Fibroblast of skin of scalp (primary cell): Measurements from ENCODE around the gene ATP4A.
A peak's percentile ranks its signal among the peaks of the same experiment; 100 is the strongest.

Source experiments
- DNase-seq: peaks from one replicate; pipeline ENCODE4 v3.0.0-alpha.2; 2013

Gene ATP4A

GRCh38 chr19:35565016-35565856 is 1.8 kb upstream of the ATP4A start:
- no peak for DNase-seq

GRCh38 chr19:35562776-35563175 is 682 bp downstream of the ATP4A start:
- no peak for DNase-seq

- DNase-seq: no peak
Observed at GRCh38 chr19:35562336-35562735, 1.1 kb downstream of the ATP4A start.

GRCh38 chr19:35561436-35561835 is 2.0 kb downstream of the ATP4A start:
- no peak for DNase-seq

- no peak for DNase-seq
Observed at GRCh38 chr19:35560677-35561076, 2.8 kb downstream of the ATP4A start.

GRCh38 chr19:35560271-35560670 is 3.2 kb downstream of the ATP4A start:
- no peak for DNase-seq

GRCh38 chr19:35559781-35560180 is 3.7 kb downstream of the ATP4A start:
- DNase-seq: no peak

- DNase-seq: no peak
Observed at GRCh38 chr19:35559281-35559659, 4.2 kb downstream of the ATP4A start.

- DNase-seq: no peak
Observed at GRCh38 chr19:35558400-35559280, 4.8 kb downstream of the ATP4A start.

- DNase-seq: peak; percentile 58
Observed at GRCh38 chr19:35557539-35558399, 5.7 kb downstream of the ATP4A start.

GRCh38 chr19:35556846-35557538 is 6.5 kb downstream of the ATP4A start:
- no peak for DNase-seq

- DNase-seq: no peak
Observed at GRCh38 chr19:35556025-35556590, 7.3 kb downstream of the ATP4A start.

- peak; percentile 32 for DNase-seq
Observed at GRCh38 chr19:35555301-35556005, 8.0 kb downstream of the ATP4A start.

GRCh38 chr19:35554076-35554475 is 9.4 kb downstream of the ATP4A start:
- no peak for DNase-seq

- DNase-seq: no peak
Observed at GRCh38 chr19:35553385-35554000, 10.0 kb downstream of the ATP4A start.

GRCh38 chr19:35552534-35553384 is 10.7 kb downstream of the ATP4A start:
- DNase-seq: no peak

GRCh38 chr19:35551091-35551810 is 12.2 kb downstream of the ATP4A start:
- no peak for DNase-seq

GRCh38 chr19:35549879-35550523 is 13.5 kb downstream of the ATP4A start:
- DNase-seq: no peak
